DOHH2 (cell line): ENCODE data around the gene LRRC19.

Experiments used
- H3F3A ChIP-seq: fragments of 200-600 bp; sonication (generic), shearing (Covaris generic); 2 replicates; pipeline ENCODE4 v1.6.0; 2016; ENCODE audit warnings: antibody characterized with exemption, mild to moderate bottlenecking; ENCODE audit not compliant: control insufficient read depth, insufficient read depth
- H3K27ac ChIP-seq: fragments of 200-600 bp; sonication (generic); 2 replicates; pipeline ENCODE4 v1.5.1; 2014; ENCODE audit warnings: low read depth, mild to moderate bottlenecking, low read length, moderate library complexity
- H3K27me3 ChIP-seq: fragments of 200-600 bp; sonication (generic); 2 replicates; pipeline ENCODE4 v1.6.1; 2014; ENCODE audit warnings: mild to moderate bottlenecking, low read length, mixed read lengths; ENCODE audit not compliant: control insufficient read depth
- H3K36me3 ChIP-seq: fragments of 200-600 bp; sonication (generic); 2 replicates; pipeline ENCODE4 v1.6.1; 2014; ENCODE audit warnings: mild to moderate bottlenecking, low read length, moderate library complexity, mixed read lengths; ENCODE audit not compliant: control insufficient read depth
- H3K4me1 ChIP-seq: fragments of 200-600 bp; sonication (generic); 2 replicates; pipeline ENCODE4 v1.6.1; 2014; ENCODE audit warnings: mild to moderate bottlenecking, low read length, mixed read lengths; ENCODE audit not compliant: control insufficient read depth
- H3K4me2 ChIP-seq: fragments of 200-600 bp; sonication (generic); 2 replicates; pipeline ENCODE4 v1.6.0; 2014; ENCODE audit warnings: mild to moderate bottlenecking, low read length, moderate library complexity
- H3K4me3 ChIP-seq: fragments of 200-600 bp; sonication (generic); 2 replicates; pipeline ENCODE4 v1.5.1; 2014; ENCODE audit warnings: mild to moderate bottlenecking, low read length, mixed read lengths
- H3K79me2 ChIP-seq: fragments of 200-600 bp; sonication (generic); 2 replicates; pipeline ENCODE4 v1.6.1; 2014; ENCODE audit warnings: mild to moderate bottlenecking, low read length, mixed read lengths; ENCODE audit not compliant: control insufficient read depth
- H3K9me2 ChIP-seq: fragments of 200-600 bp; sonication (generic); replicated peaks from 2 replicates; pipeline ENCODE4 v1.6.1; 2014; ENCODE audit warnings: mild to moderate bottlenecking, low read length, mixed read lengths; ENCODE audit not compliant: control insufficient read depth
- H3K9me3 ChIP-seq: fragments of 200-600 bp; sonication (generic); 2 replicates; pipeline ENCODE4 v1.6.1; 2014; ENCODE audit warnings: antibody characterized with exemption, low read length, mixed read lengths; ENCODE audit not compliant: control insufficient read depth, insufficient read depth
- H4K20me1 ChIP-seq: fragments of 200-600 bp; sonication (generic); 2 replicates; pipeline ENCODE4 v1.6.0; 2014; ENCODE audit warnings: low read depth, mild to moderate bottlenecking, antibody characterized with exemption, low read length, moderate library complexity; ENCODE audit not compliant: control insufficient read depth, insufficient read depth
- EZH2phosphoT487 ChIP-seq: fragments of 200-600 bp; sonication (generic); IDR thresholded peaks from 2 replicates; pipeline ENCODE4 v1.6.1; 2017; ENCODE audit warnings: borderline replicate concordance, mild to moderate bottlenecking, antibody characterized with exemption, low read length, moderate library complexity, mixed read lengths
- TF ChIP-seq, protein P1 (sequence below): fragments of 200-600 bp; sonication (generic); IDR thresholded peaks from one replicate; pipeline ENCODE4 v1.5.1; 2014; ENCODE audit warnings: antibody characterized with exemption, mild to moderate bottlenecking, low read depth, low read length; ENCODE audit not compliant: poor library complexity, severe bottlenecking

The LRRC19 gene

DNA sequence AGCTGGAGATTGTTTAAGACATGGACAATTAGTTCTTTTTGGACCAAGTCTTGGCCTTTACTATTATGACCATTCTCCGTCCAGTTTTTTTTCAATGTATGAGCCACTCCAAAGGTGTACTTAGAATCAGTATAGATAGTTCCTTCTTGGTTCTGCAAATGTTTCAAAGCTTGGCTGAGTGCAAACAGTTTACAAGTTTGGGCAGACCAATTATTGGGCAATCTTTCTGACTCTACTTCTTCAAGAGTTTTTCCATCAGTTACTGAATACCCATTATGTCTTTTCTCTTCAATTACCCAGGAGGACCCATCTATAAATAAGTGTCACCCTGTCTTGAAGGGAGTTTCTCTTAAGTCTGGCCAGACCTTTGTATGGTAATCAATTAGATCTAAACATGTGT, 33.8 kb downstream of the LRRC19 start:
- H3K79me2 ChIP-seq = peaks cover 32% of the 10 kb centered on the region
- no peak for TF ChIP-seq EZH2phosphoT487
- TF ChIP-seq, protein P1, sequence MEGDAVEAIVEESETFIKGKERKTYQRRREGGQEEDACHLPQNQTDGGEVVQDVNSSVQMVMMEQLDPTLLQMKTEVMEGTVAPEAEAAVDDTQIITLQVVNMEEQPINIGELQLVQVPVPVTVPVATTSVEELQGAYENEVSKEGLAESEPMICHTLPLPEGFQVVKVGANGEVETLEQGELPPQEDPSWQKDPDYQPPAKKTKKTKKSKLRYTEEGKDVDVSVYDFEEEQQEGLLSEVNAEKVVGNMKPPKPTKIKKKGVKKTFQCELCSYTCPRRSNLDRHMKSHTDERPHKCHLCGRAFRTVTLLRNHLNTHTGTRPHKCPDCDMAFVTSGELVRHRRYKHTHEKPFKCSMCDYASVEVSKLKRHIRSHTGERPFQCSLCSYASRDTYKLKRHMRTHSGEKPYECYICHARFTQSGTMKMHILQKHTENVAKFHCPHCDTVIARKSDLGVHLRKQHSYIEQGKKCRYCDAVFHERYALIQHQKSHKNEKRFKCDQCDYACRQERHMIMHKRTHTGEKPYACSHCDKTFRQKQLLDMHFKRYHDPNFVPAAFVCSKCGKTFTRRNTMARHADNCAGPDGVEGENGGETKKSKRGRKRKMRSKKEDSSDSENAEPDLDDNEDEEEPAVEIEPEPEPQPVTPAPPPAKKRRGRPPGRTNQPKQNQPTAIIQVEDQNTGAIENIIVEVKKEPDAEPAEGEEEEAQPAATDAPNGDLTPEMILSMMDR = no peak
- no peak overlapping the region for H3K4me2 ChIP-seq
- H3K4me1 ChIP-seq = no peaks in the 10 kb centered on the region
- H3K36me3 ChIP-seq = no peaks in the 10 kb centered on the region
- no peak overlapping the region for H3K27ac ChIP-seq
- no peaks in the 10 kb centered on the region for H4K20me1 ChIP-seq
- H3K9me2 ChIP-seq = no peaks in the 10 kb centered on the region
- no peak overlapping the region for H3K4me3 ChIP-seq
- no peaks in the 10 kb centered on the region for H3F3A ChIP-seq
- H3K9me3 ChIP-seq = no peaks in the 10 kb centered on the region
- no peaks in the 10 kb centered on the region for H3K27me3 ChIP-seq

DNA sequence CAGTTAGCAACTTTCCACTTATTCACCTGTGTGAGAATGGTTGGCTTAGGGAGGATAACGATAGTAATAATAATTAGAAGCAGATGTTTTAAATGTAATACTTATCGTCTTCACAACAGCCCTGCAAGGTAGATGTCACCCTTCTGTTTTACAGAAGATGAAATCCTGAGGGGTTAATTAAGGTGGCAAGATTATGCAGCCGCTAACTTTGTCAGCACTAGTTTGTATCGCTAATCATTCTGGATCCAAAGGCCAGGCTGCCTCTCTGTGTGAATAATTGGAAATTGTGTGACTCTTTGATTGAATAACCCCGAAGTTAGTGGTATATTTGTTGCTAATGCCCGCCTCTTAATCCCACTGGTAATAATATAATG, 48.6 kb downstream of the LRRC19 start:
- no peaks in the 10 kb centered on the region for H3K27me3 ChIP-seq
- peaks cover 33% of the 10 kb centered on the region for H3K79me2 ChIP-seq
- H3K4me3 ChIP-seq = peak overlapping the region; percentile 85
- no peak for TF ChIP-seq EZH2phosphoT487
- H3F3A ChIP-seq = peaks cover 19% of the 10 kb centered on the region
- H3K36me3 ChIP-seq = peaks cover under 1% of the 10 kb centered on the region; the same call in 1 of the 2 replicates
- peak overlapping the region; percentile 88 for H3K4me2 ChIP-seq
- H4K20me1 ChIP-seq = no peaks in the 10 kb centered on the region
- peaks cover 39% of the 10 kb centered on the region for H3K4me1 ChIP-seq
- no peaks in the 10 kb centered on the region for H3K9me2 ChIP-seq
- no peaks in the 10 kb centered on the region for H3K9me3 ChIP-seq
- H3K27ac ChIP-seq = peak overlapping the region; percentile 71

DNA sequence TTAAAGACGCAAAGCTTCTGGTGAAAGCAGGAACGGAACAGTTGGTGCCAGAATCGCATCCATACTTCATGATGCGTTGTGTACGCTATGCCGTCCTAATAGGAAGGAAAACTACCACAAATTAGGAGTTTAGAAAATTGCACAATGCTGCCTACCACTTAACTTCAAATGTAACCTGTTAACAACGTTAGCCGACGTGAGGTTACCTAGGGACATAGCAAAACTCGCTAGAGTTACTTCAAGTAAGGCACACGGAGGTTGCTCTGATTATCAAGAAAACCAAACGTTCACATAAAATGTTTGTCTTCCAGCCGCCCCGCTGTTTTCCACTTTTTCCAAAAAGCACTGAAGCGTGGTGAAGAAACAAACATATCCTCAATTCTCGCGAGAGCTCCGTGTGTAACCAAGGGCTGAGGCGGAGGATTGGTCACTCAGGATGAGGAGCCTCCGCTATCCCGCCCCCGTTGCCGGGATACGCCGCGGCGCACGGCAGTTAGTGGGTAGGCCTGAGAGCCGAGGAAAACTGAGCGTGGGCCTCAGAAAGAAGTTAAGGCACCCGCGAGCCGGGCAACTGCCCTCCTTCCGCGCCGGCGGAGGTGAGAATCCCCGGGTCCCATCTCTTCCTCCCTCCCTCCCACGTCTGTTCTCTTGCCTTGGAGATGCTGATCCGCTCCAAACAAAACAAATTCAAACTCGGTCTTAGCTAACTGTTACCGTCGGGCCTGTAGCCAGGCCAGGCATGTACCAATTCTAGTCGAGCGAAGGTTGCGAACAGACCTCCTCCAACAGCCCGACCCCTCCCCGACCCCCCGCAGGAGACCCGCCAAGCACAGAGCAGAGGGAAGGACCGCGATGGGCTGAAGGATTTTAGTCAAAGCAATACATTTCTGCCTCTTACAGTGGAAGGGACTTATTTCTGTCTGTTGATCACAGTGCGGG, 49.3 kb downstream of the LRRC19 start, which contains the start of gene IFT74:
IFT74 (plus strand) TSS at position 492 of the 939 bp plus-strand sequence. CDS start 5,556 bp downstream, outside the sequence.
- Histone ChIP-seq H3K79me2 (peaks cover 33% of the 10 kb centered on the region), H3K4me3 (peak within 1 kb of the TSS; percentile 85), H3K4me1 (peaks cover 39% of the 10 kb centered on the region), H3K4me2 (peak within 1 kb of the TSS; percentile 88), H4K20me1 (no peaks in the 10 kb centered on the region), H3K9me2 (no peaks in the 10 kb centered on the region), H3F3A (peaks cover 19% of the 10 kb centered on the region), H3K9me3 (no peaks in the 10 kb centered on the region), H3K27me3 (no peaks in the 10 kb centered on the region), H3K27ac (peak within 1 kb of the TSS; percentile 71), H3K36me3 (no peaks in the 10 kb centered on the region)
- TF ChIP-seq, protein P1 = no peak
- no peak for TF ChIP-seq EZH2phosphoT487
